Erythroblast (primary cell): ENCODE measurements around the gene SPINDOC.
A peak's percentile ranks its signal among the peaks of the same experiment; 100 is the strongest.
"Not testable (repeated sequence)": the region's sequence is repeated elsewhere in the genome, so short reads cannot be mapped to it uniquely, and the experiment has no call there.

Experiments used
- DNase-seq, 2 experiments: peaks; one replicate each; lab custom pipeline; 2025; lab: John Stamatoyannopoulos, UW
- GATA1 ChIP-seq: IDR thresholded peaks from 2 replicates; pipeline ENCODE4 v1.6.1; 2011; ENCODE audit warnings: low read depth, mild to moderate bottlenecking, control low read depth, low read length, moderate library complexity
- POLR2A ChIP-seq: IDR thresholded peaks from 2 replicates; pipeline ENCODE4 v1.6.1; 2011; ENCODE audit warnings: mild to moderate bottlenecking, low read length

SPINDOC gene

DNA sequence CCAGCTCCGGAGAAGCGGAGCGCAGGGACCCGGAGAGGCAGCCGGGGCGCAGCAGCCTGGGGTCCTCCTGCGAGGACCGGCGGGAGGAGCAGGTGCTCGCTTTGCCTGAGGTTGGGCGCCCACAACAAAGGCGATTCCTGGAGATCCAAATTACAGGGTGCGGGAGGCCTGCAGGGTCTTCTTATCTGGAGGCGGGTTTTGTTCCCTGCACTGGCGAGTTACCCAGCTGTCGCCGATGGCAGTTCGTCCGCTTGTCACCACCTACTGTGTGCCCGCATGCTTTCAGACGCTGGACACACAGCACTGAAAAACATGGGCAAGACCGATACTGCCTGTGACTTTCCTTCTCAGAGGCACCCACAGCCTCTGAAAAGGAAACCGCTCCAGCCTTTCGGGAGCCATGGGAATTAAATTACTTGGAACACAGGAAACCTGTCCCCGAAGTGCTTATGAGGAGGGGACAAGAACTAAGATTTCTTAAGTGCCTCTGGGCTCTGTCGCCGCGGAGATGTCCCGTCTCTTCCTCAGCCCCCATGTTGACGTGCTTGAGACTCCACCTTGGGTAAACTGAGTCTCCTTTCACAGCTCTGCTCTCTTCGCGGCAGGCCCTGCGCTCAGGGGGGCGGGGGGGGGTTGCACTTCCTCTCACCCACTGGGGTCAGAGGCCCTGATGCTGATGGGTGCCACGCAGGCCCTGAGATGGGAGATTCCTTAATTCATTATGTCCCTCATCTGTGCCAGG, 43.4 kb upstream of the SPINDOC start:
- peak; percentile 41 to 48 for DNase-seq
- no peak for TF ChIP-seq POLR2A
- no peak for TF ChIP-seq GATA1

DNA sequence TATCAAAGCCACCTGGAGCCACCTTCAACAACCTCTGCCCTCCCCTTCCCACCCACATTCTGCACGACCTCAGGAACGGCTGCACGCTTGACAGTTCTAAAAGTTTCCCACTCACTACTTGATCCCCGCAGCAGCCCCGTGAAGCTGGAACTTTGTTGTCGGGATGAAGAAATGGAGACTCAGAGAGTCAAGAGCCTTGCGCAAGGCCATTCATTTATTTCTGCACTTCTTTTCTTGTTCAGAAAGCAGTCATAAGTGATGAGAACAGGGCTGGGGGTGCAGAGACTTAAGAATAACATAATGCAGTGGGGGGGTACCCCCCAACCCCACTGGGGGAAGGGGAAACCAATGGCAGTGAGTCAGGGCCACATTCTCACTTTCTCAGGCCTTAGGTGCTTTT, 42.5 kb upstream of the SPINDOC start:
- TF ChIP-seq GATA1 (no peak), POLR2A (no peak)
- DNase-seq, result no peak

DNA sequence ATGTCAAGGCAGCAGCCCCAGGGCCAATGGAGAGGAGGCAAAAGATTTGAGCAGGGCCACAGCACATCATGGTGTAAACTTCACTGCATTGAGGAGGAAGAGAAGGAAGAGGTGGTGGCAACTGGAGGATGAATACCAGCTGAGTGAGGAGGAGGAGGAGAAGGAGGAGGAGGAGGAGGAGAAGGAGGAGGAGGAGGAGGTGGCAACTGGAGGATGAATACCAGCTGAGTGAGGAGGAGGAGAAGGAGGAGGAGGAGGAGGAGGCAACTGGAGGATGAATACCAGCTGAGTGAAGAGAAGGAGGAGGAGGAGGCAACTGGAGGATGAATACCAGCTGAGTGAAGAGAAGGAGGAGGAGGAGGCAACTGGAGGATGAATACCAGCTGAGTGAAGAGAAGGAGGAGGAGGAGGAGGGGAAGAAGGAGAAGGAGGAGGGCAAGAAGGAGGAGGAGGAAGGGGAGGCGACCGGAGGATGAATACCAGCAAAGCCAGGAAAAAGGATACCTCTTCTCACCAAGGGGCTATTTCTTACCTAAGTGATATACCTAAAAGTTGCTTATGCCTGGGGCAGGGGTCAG, 41.4 kb upstream of the SPINDOC start:
- DNase-seq, result not testable (repeated sequence)

DNA sequence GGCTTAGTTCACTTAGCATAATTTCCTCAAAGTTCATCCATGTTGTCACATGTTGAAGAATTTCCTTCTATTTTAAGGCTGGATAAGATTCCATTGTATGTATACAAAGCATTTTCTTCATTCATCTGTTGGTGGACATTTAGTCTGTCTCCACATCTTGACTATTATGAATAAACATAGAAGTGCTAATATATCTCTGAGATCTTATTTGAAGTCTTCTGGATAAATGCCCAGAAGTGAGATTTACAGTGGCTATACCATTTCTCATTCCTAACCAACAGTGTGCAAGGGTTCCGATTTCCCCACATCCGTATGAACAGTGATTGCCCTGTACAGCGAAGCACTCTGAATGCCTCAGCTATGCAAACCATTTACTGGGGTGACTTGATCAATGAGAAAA, 38.1 kb upstream of the SPINDOC start:
- no peak for DNase-seq
- no peak for TF ChIP-seq GATA1
- no peak for TF ChIP-seq POLR2A

DNA sequence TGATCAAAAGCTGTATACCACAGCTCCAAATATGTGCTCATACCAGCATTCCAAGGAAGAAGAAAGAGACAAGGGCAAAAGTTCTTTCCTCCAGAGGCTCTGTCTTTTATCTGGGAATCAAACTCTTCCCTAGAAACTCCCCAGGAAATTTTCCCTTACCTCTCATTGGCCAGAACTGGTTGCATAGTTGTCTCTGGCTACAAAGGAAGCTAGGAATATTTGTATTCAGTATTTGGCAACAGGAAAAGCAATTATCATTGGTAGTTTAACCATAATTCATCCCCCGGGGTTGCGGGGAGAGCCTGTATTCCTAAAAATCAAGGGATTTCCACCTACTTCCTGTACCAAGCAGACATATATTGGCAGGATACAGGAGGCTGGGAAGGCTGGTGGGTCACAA, 34.2 kb upstream of the SPINDOC start:
- no peak for DNase-seq

DNA sequence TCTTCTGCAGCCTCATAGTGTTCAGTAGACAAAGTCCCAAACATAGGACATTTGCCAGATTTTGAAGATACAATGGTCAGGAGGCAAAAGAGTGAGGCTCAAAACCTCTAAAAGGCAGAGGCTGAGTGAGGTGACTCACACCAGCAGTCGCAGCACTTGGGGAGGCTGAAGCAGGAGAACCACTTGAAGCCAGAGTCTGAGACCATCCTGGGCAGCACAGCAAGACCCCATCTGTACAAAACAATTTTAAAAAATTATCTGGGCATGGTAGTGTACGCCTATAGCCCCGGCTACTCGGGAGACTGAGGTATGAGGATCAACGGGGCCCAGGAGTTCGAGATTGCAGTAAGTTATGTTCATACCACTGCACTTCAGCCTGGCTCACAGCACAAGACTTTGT, 30.5 kb upstream of the SPINDOC start:
- DNase-seq, result no peak
- TF ChIP-seq POLR2A (no peak), GATA1 (no peak)

More for the DNA sequence above, 34.2 kb upstream of the SPINDOC start:
- TF ChIP-seq POLR2A, result no peak
- TF ChIP-seq GATA1, result no peak

DNA sequence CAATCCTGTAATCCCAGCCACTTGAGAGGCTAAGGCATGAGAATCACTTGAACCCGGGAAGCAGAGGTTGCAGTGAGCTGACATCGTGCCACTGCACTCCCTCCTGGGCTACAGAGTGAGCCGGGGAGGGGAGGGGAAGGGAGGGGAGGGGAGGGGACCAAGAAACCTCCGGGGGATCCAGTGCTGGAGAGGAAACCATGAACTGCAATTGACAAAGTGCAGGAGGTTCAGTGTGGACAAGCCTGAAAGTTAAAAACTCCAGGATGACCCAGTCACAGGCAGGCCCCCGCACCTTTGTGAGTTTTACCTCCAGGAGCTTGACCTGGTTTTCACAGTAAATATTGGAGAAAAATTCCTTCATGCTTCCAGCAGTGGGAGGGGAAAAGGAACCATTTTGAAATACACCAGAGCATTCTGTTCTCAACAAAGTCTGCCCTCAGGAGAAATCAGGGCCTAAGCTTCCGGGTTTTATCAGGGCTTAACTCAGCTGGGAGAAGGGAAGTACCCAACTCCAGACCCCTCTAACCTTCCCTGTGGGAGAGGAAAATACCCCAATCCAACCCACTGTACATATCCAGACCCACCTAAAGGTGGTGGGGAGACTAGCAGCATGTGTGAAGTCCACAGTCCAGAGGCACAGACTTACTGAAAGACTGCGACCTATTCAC, 29.2 kb upstream of the SPINDOC start:
- no peak for DNase-seq
- TF ChIP-seq POLR2A (no peak), GATA1 (no peak)

DNA sequence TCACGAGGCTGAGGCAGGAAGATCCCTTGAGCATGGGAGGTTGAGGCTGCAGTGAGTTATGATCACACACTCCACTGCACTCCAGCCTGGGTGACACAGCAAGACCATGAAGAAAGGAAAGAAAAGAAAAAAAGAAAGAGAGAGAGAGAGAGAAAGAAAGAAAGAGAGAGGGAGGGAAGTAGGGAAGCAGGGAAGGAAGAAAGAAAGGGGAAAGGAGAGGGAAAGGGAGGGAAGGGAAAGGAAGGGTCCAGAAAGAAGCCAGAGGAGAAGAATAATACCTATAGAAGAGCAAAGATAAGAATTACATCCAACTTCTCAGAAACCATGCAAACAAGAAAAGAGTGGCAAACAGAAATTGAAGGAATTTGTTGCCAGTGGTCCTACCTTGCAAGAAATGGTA, 27.4 kb upstream of the SPINDOC start:
- TF ChIP-seq POLR2A (no peak), GATA1 (no peak)
- DNase-seq, result no peak

DNA sequence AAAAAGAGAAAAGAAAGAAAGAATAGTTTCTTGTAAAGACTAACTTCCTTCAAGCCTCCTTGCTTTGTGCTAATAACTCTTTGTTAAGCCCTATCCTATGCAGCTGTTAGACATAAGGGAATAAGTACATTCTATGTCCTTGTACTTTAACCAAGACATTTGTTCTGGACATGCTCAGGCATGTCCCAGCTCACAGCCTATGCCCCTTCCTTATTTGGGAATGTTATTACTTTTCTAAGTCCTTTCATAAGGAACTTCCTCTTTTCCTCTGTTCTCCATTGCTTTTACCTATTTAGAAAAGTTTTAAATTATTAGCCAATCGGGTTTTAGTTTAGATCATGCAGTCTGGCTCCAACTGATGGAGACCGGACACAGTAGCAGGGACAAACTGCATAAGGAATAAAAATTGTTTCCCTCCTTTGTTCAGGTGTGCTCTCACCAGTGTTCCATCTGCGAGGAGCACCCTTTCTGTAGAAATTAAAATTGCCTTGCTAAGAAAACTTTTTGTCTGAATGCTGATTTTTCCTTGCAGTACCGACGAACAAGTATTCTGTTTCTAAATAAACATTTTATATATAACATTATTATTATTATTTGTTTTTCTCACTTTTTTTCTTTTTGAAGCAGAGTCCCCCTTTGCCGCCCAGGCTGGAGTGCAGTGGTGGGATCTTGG, 21.6 kb upstream of the SPINDOC start:
- TF ChIP-seq POLR2A, result no peak
- DNase-seq, result no peak

DNA sequence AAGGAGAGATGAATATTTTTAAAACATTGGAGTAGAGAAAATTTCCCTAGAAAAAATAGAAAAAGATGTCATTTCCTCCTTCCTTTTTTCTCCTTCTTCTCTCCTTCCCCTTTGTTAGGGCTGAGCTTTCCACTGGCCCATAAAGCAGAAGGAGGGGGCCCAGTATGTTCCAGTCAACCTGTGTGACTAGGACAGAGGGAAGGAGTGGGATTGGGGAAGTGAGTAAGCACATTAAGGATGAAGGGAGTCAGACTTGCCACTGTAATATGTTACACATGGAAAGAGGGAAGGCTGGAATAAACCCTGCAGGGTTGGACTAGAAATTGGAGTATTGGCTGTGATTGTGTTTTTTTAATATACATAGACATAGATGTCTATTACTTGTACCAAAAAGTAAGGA, 20.1 kb upstream of the SPINDOC start:
- TF ChIP-seq POLR2A (no peak), GATA1 (no peak)
- DNase-seq, result no peak

DNA sequence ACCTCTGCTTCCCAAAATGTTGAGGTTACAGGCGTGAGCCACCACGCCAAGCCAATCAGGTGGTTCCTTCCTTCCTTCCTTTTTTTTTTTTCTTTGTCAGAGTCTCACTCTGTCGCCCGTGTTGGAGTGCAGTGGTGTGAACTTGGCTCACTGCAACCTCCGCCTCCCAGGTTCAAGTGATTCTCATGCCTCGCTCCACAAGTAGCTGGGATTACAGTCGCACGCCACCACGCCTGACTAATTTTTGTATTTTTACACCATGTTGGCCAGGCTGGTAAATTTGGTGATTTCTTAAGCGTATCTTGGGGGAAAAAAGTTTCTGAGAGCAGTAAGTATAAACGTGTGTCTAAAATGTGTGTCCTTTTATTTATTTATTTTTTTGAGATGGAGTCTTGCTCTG, 18.2 kb upstream of the SPINDOC start:
- DNase-seq, result no peak

DNA sequence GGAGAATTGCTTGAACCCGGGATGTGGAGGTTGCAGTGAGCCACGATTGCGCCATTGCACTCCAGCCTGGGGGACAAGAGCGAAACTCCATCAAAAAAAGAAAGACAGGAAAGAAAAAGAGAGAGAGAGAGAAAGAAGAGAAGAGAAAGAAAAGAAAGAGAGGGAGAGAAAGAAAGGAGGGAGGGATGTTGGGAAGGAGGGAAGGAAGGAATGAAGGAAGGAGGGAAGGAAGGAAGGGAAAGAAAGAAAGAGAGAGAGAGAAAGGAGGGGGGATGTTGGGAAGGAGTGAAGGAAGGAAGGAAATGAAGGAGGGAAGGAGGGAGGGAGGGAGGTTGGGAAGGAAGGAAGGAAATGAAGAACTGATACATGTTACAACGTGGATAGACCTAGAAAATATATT, 12.3 kb upstream of the SPINDOC start:
- TF ChIP-seq POLR2A, result no peak
- no peak for TF ChIP-seq GATA1
- DNase-seq, result no peak

More for the DNA sequence above, 18.2 kb upstream of the SPINDOC start:
- TF ChIP-seq POLR2A, result no peak

DNA sequence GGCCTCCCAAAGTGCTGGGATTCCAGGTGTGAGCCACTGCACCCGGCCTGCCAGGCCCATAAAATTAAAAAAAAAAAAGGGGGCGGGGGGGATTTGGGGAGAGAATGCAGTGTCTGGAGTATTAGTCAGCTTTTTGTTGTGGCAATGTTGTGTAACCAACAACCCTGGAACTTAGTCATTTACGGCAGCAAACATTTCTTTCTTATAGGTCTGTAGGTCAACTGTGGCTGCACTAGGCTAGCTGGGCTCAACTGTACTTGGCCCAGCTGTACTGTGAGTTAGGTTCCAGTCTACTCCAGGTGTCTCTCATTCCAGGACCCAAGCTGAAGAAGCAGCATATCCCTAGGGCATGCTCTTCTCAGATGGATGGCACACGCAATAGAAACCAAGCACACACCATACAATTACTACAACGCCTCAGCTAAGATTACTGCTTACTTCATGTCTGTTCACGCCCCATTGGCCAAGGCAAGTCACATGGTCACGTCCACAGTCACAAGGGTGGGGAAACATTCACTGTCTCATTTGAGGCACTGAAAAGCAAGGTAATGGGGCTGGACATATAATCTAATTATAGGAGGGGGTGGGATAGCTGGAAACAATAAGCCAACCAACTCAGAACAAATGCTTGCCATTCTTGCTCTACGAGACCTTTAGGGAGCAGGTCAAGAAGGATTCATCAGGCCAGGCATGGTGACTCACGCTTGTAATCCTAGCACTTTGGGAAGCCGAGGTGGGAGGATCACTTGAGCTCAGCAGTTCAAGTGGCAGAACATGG, 10.4 kb upstream of the SPINDOC start:
- TF ChIP-seq GATA1 (no peak), POLR2A (no peak)
- DNase-seq, result peak; percentile 25 to 39
